ENCODE measurements around the gene PSMB1.
"Not testable (repeated sequence)": the region's sequence is repeated elsewhere in the genome, so short reads cannot be mapped to it uniquely, and the experiment has no call there.

PSMB1 gene

DNA sequence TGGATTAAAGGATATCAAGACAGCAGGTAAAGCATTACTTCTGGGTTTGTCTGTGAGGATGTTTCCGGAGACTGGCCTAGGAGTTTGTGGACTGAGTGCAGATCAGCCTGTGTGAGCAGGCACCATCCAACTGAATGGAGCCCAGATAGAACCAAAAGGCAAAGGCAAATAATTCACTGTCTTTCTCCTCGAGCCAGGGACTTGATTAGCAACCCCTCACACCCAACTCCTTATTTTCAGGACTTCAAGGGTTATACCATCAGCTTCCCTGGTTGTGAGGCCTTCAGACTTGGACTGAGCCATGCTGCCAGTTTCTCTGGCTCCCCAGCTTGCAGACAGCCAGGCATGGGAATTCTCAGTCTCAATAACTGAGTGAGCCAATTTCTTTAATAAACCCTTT is 19.3 kb downstream of the PSMB1 start:
- DNase-seq, result no peak

DNA sequence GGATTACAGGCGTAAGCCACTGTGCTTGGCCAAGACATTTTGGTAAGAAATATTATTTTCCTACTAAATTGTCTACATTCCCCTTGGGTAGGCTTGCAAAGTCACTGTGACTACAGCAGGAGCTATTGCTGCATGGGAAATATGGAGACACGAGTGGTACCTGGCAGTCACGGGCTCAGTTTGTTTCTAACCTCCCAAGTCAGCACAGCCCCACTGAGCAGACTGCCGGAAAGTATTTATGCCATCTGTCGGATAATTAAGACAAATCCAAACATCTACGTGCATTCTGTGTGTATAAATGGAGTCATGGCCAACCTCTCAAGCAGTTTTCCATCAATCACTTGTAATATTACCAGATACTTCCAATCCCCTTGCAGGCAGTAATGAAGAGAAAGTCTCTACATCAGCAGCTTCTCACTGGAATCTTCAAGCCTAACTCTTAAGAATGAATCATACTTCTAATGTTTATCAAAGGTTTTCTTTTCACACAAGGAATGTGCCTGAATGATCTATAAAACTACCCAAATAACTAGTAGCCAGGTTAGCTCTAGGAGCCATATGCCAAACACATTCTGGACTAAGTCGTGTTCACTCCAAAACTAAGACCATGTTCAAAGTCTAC is 20.1 kb downstream of the PSMB1 start:
- no peak for DNase-seq

DNA sequence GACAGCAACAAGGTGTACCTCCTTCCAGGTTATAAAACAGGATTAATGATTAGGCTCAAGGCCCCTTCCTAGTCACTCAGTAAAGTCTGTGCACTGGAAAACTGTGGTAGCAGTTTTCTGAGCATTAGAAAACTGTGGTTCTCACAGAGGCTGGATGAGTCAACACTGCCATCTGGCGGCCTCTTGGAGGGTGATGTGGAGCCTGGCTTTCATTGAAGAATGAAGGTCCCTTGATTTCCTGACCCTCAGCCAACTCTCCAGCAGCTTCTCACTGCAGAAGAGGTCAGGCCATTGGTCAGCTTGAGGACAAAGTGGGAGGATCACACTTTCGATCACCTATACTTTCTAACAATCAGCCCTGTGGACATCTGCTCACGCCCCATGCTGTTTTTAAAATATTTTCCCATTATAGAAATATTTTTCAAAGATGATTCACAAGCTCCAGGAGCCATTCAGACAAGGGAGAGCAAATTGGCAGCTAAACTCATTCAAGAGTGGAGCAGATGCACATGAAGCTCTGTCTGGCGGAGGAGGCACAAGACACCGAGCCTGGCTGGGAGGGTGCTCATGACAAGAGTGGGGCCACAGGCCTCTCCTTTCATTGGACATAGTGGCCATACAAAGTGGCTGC is 23.2 kb downstream of the PSMB1 start:
- peak; percentile 73 for DNase-seq

DNA sequence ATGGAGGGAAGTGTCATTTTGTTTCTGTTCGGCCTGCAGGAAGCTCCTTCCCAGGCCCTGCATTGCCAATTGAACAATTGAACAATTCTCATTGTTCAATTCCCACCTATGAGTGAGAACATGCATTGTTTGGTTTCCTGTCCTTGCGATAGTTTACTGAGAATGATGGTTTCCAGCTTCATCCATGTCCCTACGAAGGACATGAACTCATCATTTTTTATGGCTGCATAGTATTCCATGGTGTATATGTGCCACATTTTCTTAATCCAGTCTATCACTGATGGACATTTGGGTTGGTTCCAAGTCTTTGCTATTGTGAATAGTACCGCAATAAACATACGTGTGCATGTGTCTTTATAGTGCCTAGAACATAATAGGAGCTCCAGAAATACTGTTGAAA is 25.1 kb downstream of the PSMB1 start:
- not testable (repeated sequence) for DNase-seq

DNA sequence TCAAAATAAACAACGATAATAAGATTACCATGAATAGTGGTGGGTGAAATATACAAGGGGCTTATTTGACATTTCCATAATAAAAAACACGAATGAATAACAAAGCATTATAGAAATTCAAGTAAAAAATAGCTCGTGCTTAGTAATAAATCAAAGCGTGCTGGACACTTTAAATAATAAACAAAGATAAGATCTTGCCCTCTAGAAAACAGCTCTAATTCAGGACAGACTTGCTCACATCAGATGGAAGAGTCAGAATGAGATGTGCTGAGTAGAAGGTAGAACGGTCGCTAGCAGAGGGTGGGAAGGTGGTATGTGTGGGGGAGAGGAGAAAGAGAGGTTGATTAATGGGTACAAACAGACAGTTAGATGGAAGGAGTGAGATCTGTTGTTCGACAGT is 27.3 kb downstream of the PSMB1 start:
- DNase-seq, result no peak

DNA sequence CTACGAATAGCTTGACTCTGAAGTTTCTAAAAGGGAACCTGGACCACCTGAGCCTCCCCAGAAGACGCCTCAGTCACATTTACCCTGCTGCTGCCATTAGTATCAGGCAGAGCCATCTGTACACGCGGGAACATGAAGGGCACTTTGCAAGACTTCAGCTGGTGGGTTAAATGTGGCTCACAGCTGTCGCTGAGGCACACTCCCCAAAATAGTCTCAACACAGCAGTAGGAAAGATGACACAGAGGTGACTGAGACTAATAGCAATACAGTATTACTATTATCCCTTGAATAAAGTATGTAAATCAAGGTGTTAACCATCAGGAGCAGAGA is 29.0 kb downstream of the PSMB1 start:
- DNase-seq, result no peak

DNA sequence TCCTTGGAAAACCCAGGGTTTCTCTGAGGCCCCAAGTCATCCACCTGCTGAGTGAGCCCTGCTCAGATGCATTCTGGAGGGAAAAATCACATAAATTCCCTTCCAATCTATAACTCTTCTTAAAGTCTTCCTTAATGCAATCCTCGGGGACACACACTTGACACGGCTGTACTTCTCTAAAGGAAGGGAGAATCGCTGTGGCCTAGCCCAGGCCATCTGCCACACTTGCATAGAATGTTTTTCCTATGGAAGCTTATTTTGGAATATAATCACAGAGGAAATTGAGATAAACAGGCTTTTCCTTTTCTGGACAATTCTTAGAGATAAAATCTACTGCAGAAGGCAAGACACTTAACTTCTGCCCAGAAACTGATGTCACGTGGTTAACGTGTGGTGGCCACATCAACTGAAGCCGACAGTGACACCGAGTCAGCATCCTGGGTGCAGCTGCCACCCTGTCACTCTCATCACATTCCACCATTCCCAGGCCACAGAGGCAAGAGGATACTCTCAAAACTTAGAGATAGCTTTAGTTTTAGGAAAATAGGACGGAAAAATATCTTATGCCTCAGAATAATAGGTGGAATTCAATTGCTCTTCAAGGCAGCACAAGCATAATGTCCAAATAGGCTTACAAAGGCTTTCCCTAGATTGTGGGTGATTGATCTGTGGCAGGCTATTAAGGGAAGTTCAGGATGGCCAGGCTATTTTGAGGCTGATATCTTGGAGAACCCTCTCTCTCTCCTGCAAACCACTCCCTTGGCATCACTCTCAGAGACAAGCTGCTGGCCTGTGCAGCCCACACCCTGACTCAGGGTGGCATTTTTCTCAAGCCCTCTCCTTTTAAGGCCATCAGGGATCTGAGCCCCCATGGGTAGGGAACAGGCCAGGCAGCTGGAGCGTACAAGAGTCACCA is 29.6 kb downstream of the PSMB1 start:
- no peak for DNase-seq

DNA sequence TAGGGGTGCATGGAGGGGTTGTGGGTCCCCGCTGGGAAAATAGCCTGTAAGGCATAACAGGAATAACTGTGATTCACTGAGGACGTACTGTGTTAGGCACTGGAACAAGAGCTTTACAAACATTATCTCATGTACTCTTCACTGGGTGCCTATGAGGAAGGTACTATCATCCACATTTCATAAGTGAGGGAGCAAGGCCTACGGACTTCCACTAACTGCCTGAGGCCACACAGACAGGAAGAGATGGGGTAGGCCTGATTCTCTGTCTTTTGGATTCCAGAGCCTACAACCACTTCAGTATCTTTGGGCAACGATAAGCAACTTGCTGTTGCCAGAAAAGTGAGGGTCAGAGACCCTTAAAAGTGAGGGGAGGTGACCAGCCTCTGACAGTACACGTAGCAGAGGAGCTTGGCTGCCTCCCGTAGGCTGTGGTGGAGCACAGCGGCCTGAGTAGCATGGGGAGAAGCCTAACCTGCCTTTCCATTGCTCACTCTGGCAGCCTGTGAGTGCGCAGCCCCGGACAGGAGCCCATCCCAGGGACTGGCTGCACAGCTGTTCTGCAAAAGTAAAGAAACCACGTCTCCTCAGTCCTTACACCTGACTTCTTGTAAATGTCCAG is 30.4 kb downstream of the PSMB1 start:
- DNase-seq, result no peak

DNA sequence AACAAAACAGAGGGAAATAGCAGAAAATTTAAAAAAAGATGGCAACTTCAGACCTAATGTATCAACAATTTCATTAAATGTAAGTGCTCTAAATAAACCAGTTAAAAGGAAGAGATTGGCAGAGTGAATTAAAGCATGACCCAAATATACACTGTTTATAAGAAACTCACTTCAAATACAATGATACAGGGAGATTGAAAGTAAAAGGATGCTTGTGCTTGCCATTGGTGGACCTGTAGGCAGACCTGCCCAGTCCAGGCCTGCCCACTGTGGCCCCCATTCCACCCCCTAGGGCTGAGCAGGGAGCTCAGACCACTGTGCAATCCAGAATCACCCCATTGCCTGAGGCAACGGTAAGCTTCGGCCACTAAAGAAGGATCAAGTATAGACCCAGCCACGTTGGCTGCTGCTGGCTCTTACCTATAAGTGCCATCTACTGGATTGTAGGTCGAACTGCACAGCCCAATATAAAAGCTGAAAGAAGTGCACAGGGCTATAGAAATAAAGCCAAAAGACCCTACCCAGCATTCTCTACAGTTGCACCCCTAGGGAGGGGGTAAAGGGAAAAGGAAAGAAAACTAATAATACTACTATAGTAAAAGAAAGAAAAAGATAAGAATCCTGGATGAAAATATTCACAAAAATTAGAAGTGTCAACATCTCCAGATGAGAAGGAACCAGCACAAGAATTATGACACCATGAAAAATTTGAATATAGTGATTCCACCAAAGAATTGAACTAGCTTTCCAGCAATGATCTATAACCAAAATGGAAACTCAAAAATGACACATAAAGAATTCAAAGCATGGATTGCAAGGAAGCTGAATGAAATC is 36.1 kb downstream of the PSMB1 start:
- DNase-seq, result peak; percentile 42

DNA sequence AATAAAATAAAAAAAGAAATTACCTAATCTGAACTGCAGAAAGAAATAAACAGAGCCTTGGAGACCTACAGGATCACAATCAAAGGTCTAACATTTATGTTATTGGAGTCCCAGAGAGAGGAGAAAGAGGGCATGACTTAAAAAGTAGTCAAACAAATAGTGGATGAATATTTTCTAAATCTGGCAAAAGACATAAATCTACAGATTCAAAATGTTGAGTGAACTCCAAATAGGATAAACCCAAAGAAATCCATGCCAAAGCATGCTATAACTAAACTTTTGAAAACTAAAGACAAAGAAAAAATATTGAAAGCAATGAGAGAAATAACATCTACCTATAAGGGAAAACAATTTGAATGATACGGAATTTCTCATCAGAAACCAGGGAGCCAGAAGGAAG is 38.2 kb downstream of the PSMB1 start:
- no peak for DNase-seq

DNA sequence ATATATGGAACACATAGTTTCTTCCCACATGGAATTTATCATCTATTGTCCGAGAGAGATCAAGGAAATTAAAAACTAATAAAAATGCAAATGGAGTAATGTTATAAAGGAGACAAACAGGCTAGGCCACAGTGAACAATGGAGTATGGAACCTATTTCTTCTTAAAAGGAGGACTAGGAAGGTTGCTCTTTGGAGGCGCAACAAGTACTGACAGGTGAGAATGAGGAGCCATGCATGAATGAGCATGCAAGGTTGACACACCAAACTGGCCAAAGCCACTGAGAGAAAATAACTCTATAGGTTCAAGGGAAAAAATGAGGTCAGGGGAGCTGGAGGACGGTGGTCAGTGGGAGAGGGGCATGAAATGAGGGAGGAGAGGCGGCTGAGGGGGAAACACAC is 40.9 kb downstream of the PSMB1 start:
- no peak for DNase-seq

DNA sequence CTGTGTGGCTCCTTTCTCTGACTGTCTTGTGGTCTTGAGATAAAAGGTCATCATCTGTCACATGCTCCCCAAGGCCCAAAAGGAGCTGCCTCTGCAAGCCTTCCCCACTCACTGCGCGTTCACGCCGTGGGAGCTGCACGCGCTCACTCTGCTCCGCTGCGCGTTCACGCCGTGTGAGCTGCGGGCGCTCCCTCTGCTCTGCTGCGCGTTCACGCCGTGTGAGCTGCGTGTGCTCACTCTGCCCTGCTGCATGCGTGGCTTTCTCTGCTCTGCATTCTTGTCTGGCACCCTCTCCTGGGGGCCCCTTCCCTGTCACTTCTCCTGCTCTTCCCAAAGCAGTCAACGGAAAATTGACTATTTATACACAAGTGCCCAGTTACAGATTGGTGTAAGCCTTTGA is 42.5 kb downstream of the PSMB1 start:
- no peak for DNase-seq

DNA sequence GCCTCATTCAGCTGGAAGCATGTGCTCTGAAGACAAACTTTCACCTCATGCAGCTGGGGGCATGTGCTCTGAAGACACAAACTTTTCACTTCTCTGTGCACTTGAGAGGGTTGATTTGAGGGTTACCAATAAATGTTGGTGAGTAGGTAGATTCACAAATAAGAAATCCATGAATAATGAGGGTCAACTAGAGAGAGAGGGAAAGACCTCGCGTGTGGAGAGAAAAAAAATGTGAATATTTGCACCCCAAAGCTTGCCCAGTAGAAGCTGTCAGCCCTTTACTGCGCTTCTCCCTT is 43.4 kb downstream of the PSMB1 start:
- no peak for DNase-seq

DNA sequence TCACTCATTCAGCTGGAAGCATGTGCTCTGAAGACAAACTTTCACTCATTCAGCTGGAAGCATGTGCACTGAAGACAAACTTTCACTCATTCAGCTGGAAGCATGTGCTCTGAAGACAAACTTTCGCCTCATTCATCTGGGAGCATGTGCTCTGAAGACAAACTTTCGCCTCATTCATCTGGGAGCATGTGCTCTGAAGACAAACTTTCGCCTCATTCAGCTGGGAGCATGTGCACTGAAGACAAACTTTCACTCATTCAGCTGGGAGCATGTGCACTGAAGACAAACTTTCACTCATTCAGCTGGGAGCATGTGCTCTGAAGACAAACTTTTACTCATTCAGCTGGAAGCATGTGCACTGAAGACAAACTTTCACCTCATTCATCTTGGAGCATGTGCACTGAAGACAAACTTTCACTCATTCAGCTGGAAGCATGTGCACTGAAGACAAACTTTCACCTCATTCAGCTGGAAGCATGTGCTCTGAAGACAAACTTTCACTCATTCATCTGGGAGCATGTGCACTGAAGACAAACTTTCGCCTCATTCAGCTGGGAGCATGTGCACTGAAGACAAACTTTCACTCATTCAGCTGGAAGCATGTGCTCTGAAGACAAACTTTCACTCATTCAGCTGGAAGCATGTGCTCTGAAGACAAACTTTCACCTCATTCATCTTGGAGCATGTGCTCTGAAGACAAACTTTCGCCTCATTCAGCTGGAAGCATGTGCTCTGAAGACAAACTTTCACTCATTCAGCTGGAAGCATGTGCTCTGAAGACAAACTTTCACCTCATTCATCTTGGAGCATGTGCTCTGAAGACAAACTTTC is 44.0 kb downstream of the PSMB1 start:
- not testable (repeated sequence) for DNase-seq

DNA sequence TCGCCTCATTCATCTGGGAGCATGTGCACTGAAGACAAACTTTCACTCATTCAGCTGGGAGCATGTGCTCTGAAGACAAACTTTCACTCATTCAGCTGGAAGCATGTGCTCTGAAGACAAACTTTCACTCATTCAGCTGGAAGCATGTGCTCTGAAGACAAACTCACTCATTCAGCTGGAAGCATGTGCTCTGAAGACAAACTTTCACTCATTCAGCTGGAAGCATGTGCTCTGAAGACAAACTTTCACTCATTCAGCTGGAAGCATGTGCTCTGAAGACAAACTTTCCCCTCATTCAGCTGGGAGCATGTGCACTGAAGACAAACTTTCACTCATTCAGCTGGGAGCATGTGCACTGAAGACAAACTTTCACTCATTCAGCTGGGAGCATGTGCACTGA is 44.8 kb downstream of the PSMB1 start:
- DNase-seq, result not testable (repeated sequence)

DNA sequence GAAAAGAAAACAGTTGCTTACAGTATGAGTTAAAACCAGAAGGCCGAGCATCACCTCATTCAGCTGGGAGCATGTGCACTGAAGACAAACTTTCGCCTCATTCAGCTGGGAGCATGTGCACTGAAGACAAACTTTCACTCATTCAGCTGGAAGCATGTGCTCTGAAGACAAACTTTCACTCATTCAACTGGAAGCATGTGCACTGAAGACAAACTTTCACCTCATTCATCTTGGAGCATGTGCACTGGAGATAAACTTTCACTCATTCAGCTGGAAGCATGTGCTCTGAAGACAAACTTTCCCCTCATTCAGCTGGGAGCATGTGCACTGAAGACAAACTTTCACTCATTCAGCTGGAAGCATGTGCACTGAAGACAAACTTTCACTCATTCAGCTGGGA is 45.4 kb downstream of the PSMB1 start:
- DNase-seq, result not testable (repeated sequence)

DNA sequence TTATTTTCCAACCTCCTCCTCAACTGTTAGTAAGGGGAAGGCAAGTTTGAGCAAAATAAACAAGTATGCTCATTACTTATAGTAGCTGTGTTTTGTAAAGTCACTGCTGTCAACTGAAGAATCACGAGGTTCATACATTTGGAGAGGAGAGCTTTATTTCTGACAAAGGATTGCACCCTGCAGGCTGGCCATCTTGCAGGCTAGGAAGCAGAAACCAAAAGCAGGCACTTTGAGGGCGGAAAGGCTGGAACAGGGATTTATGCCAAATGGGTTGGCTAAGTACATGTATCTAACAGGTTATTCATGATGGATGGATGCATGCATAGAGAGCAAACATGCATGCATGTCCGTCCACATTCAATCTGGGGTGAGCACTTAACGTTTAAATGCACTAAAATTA is 46.7 kb downstream of the PSMB1 start:
- DNase-seq, result no peak

DNA sequence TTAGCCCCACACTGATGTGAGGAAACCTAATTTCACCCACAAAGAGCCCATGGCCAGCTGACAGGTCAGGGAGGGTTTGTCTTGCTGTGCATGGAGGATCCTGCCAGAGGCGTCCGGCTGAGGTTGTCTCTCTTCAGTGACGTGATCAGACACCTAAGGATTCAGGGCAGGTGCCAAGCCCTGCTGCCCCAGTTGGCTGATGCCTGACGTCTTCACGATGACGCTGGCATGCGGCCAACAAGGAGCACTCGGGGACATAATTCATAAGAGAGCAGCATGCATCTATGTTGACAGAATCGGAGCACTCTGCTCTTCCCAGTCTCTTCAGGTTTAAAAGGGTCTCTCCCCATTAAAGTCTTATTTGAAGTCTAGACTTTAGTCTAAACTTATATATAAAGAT is 47.8 kb downstream of the PSMB1 start:
- DNase-seq, result no peak

DNA sequence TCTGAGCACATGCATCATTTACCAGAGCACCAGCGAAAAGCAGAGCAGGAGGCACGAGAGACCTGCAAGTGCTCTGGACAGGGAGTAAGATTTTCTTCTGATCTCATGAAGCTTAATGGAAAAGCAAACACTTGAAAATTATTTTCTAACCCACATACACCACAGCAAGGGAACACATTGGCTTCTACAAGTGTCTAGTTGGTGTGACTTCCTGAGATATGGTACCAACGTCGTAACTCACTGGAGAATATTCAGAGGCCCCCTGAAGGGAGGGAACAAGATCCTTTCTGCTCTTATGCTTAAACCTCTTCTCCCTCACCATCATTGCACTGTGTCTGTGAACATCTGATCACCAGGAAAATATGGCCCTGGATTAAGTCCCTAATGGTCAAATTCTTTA is 48.6 kb downstream of the PSMB1 start:
- DNase-seq, result no peak

DNA sequence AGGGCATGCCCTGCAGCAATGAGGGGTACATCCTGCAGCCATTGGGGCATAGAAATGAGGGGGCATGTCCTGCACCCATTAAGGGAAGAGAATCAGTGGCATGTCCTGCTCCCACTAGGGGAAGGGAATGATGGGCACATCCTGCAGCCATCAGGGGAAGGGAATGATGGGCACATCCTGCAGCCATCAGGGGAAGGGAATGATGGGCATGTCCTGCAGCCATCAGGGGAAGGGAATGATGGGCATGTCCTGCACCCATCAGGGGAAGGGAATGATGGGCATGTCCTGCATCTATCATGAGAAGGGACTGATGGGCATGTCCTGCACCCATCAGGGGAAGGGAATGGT is 49.7 kb downstream of the PSMB1 start:
- no peak for DNase-seq

DNA sequence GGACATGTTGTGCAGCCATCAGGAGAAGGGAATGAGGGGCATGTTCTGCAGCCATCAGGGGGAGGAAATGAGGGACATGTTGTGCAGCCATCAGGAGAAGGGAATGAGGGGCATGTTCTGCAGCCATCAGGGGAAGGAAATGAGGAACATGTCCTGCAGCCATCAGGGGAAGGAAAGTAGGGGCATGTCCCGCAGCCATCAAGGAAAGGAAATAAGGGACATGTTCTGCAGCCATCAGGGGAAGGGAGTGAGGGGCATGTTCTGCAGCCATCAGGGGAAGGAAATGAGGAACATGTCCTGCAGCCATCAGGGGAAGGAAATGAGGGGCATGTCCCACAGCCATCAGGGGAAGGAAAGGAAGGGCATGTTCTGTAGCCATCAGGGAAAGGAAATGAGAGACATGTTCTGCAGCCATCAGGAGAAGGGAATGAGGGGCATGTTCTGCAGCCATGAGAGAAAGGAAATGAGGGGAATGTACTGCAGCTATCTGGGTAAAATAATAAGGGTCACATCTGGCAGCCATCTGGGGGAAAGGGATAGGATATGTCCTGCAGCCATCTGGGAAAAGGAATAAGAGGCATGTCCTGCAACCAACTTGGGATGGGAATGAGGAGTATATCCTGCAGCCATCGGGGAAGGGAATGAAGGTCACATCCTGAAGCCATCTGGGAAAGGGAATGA is 50.2 kb downstream of the PSMB1 start:
- DNase-seq, result not testable (repeated sequence)

DNA sequence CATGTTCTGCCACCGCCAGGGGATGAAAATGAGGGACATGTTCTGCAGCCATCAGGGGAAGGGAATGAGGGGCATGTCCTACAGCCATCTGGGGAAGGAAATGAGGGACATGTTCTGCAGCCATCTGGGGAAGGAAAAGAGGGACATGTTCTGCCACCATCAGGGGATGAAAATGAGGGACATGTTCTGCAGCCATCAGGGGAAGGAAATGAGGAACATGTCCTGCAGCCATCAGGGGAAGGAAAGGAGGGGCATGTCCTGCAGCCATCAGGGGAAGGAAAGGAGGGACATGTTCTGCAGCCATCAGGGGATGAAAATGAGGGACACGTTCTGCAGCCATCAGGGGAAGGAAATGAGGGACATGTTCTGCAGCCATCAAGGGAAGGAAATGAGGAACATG is 50.8 kb downstream of the PSMB1 start:
- not testable (repeated sequence) for DNase-seq
